Smooth muscle cell (in vitro differentiated cells): ENCODE data around the gene PVR. TPM values are rescaled to one million over a fixed set of nuclear protein-coding genes. Genes with fewer than 3 reads are reported as not detected.

ENCODE experiments used
- DNase-seq: peaks from one replicate; lab custom pipeline; 2025; ENCODE audit not compliant: unreplicated experiment; lab: John Stamatoyannopoulos, UW
- H2AFZ ChIP-seq: fragments of 200-600 bp; sonication (generic); 2 replicates; pipeline ENCODE4 v1.6.0; 2016; ENCODE audit warnings: antibody characterized with exemption, low read depth, mild to moderate bottlenecking
- H3F3A ChIP-seq: fragments of 200-600 bp; sonication (generic); 2 replicates; pipeline ENCODE4 v1.6.0; 2017; ENCODE audit warnings: antibody characterized with exemption, low read depth
- H3K27ac ChIP-seq: fragments of 200-600 bp; sonication (generic); 2 replicates; pipeline ENCODE4 v1.5.1; 2016; ENCODE audit warnings: low read depth, mild to moderate bottlenecking
- H3K27me3 ChIP-seq: fragments of 200-600 bp; sonication (generic); 2 replicates; pipeline ENCODE4 v1.6.1; 2016; ENCODE audit warnings: low read depth, mild to moderate bottlenecking
- H3K36me3 ChIP-seq: fragments of 200-600 bp; sonication (generic); 2 replicates; pipeline ENCODE4 v1.5.1; 2016; ENCODE audit warnings: low read depth
- H3K4me1 ChIP-seq: fragments of 200-600 bp; sonication (generic); 2 replicates; pipeline ENCODE4 v1.5.1; 2016; ENCODE audit warnings: low read depth
- H3K4me2 ChIP-seq: fragments of 200-600 bp; sonication (generic); 2 replicates; pipeline ENCODE4 v1.6.0; 2016; ENCODE audit warnings: mild to moderate bottlenecking
- H3K4me3 ChIP-seq: fragments of 200-600 bp; sonication (generic); 2 replicates; pipeline ENCODE4 v1.5.1; 2016; ENCODE audit warnings: mild to moderate bottlenecking
- H3K79me2 ChIP-seq: fragments of 200-600 bp; sonication (generic); 2 replicates; pipeline ENCODE4 v1.6.0; 2016; ENCODE audit warnings: low read depth, mild to moderate bottlenecking
- H3K9ac ChIP-seq: fragments of 200-600 bp; sonication (generic); 2 replicates; pipeline ENCODE4 v1.6.0; 2016; ENCODE audit warnings: low read depth
- H3K9me3 ChIP-seq: fragments of 200-600 bp; sonication (generic); replicated peaks from 2 replicates; pipeline ENCODE4 v1.5.1; 2016; ENCODE audit warnings: low read depth
- H4K20me1 ChIP-seq: fragments of 200-600 bp; sonication (generic); 2 replicates; pipeline ENCODE4 v1.6.0; 2016; ENCODE audit warnings: low read depth
- CTCF ChIP-seq: fragments of 200-600 bp; sonication (generic); IDR thresholded peaks from 2 replicates; pipeline ENCODE4 v1.5.1; 2017; ENCODE audit warnings: borderline replicate concordance, mild to moderate bottlenecking, antibody characterized with exemption; ENCODE audit not compliant: insufficient read depth, poor library complexity, severe bottlenecking
- WGBS: methylation state at CpG from one replicate; pipeline ENCODE4 v1.1.7; 2016; ENCODE audit warnings: low lambda C conversion rate; 5-methylcytosine and 5-hydroxymethylcytosine counted together
- polyA plus RNA-seq: library from polyadenylated mRNA; unstranded; fragments of >200 nt; fragmentation: Nextera tagmentation; extraction: Ambion mirVana; gene quantifications from 2 replicates; pipeline ENCODE4 v1.2.1, GENCODE V29; 2016
- total RNA-seq: library from RNA; depleted of rRNA; stranded (reverse); fragments of >200 nt; gene quantifications from 2 replicates; pipeline ENCODE4 v1.2.3, GENCODE V29; 2014

Gene PVR
- total and polyA plus RNA-seq, 2 experiments from 2014 or later = 25.4 to 35.0 TPM

DNA sequence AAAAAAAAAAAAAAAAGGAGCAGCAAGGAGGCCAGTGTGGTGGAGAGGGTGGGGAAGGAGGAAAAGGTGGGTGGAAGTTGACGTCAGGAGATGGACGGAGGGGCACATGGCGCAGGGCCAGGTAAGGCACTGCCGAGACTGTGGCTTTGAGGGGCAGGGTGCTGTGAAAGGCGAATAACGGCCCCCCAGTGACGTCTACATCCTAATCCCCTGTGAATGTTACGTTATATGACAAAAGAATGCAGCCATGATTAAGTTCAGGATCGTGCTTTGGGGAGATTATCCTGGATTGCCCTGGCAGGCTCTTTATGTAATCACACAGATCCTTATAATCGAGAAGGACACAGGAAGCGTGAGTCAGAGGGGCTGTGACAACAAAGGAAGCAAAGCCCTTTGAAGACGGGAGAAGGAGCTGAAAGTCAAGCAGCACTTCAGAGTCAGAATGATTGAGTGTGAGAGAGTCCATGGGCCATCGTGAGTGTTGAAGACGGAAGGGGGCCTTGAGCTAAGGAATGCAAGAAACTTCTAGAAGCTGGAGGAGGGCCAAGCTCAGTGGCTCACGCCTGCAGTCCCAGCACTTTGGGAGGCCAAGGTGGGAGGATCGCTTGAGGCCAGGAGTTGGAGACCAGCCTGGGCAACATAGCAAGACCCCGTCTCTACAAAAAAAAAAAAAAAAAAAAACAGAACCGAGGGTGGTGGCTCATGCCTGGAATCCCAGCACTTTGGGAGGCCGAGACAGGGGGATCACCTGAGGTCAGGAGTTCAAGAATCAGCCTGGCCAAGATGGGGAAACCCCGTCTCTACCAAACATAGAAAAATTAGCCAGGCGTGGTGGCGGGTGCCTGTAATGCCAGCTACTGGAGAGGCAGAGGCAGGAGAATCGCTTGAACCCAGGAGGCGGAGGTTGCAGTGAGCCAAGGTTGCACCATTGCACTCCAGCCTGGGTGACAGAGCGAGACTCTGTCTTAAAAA lies 41.5 kb downstream of the PVR start:
- Histone ChIP-seq H3K36me3 (no peaks in the 10 kb centered on the region), H3K27me3 (no peaks in the 10 kb centered on the region), H2AFZ (no peak overlapping the region), H3K79me2 (no peaks in the 10 kb centered on the region), H3K4me1 (no peaks in the 10 kb centered on the region), H3K4me2 (no peak overlapping the region), H3K27ac (peak overlapping the region; percentile 66), H3K9ac (no peak overlapping the region), H3F3A (no peaks in the 10 kb centered on the region), H3K4me3 (no peak overlapping the region), H3K9me3 (no peaks in the 10 kb centered on the region), H4K20me1 (no peaks in the 10 kb centered on the region)
- no peak for TF ChIP-seq CTCF
- no peak for DNase-seq
- 41% methylated on average over 25 of the region's 25 CpGs for WGBS

GRCh38 chr19:44685877-44686276 lies 42.2 kb downstream of the PVR start:
- no peaks in the 10 kb centered on the region for H3K4me1 ChIP-seq
- no peaks in the 10 kb centered on the region for H3K36me3 ChIP-seq
- peak overlapping the region; percentile 32 for H3K4me2 ChIP-seq
- no peaks in the 10 kb centered on the region for H3K9me3 ChIP-seq
- TF ChIP-seq CTCF = no peak
- H3K79me2 ChIP-seq = no peaks in the 10 kb centered on the region
- H3K27ac ChIP-seq = peak overlapping the region; percentile 66
- H3K4me3 ChIP-seq = no peak overlapping the region
- H3K9ac ChIP-seq = no peak overlapping the region
- no peaks in the 10 kb centered on the region for H3F3A ChIP-seq
- 29% methylated on average over 4 of the region's 4 CpGs for WGBS
- no peaks in the 10 kb centered on the region for H3K27me3 ChIP-seq
- DNase-seq = no peak
- H2AFZ ChIP-seq = no peak overlapping the region
- H4K20me1 ChIP-seq = no peaks in the 10 kb centered on the region

DNA sequence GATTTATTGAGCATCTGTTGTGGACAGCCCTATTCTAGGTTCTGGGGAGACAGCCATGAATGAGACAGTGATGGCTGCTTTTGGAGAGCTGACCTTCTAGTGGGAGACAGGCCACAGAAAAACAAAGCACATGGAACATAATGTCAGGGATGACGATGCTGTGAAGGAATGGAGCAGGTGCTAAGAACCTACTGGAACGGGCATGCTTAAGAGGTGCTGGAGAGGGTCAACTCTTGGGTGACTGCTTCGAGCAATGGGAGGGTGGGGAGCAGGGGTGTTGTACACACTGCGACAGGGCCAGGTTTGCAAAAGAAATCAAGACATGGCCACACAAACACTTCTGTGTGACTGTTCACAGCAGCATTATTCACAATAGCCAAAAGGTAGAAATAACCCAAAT lies 43.2 kb downstream of the PVR start:
- Histone ChIP-seq H3K9ac (no peak overlapping the region), H3K79me2 (no peaks in the 10 kb centered on the region), H2AFZ (no peak overlapping the region), H3K27me3 (no peaks in the 10 kb centered on the region), H3K36me3 (no peaks in the 10 kb centered on the region), H3K4me2 (no peak overlapping the region), H3K4me1 (no peaks in the 10 kb centered on the region), H3K4me3 (no peak overlapping the region), H4K20me1 (no peaks in the 10 kb centered on the region), H3F3A (no peaks in the 10 kb centered on the region), H3K9me3 (no peaks in the 10 kb centered on the region), H3K27ac (no peak overlapping the region)
- TF ChIP-seq CTCF = no peak
- WGBS = 90% methylated on average over 4 of the region's 4 CpGs
- no peak for DNase-seq
